ENCODE data around the gene PHLPP2. TPM values are rescaled to one million over a fixed set of nuclear protein-coding genes. Genes with fewer than 3 reads are reported as not detected.

PHLPP2 gene
- polyA plus RNA-seq, 1 experiment: 10.3 TPM

DNA sequence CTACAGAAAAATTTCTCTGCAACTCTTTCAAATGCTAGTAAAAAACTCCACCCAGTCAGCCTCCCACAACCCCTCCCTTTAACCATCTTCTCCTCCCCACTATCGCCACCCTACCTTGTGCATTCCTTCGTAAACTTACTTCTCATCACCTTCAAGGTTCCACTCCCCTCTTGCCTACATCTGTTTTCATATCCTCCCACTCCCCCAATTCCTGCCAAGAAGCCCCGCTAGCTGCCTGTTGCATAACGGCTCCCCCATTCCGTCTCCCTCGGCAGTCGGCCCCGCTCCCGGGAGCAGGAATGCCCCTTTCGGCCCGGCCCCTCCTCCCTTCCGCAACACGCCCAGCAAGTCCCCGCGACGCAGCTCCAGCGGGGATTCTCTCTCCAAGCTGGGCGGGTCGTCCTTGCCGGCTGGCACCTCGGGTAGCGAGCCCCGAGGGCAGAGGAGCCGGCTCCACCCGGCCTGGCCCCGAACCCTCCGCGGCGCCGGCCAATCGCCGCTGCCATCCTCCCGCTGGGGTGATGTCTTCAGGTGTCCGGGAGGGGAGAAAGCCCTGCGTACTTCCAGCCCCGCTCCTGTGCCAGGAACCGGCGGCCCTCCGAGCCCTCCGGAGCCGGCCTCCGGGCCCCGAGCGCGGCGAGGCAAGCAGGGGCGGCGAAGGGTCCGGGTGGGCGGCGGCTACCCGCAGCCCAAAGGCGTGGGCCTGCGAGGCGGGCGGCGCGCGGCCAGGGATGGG is 1.5 kb downstream of the PHLPP2 start:
- TF ChIP-seq, protein P1, sequence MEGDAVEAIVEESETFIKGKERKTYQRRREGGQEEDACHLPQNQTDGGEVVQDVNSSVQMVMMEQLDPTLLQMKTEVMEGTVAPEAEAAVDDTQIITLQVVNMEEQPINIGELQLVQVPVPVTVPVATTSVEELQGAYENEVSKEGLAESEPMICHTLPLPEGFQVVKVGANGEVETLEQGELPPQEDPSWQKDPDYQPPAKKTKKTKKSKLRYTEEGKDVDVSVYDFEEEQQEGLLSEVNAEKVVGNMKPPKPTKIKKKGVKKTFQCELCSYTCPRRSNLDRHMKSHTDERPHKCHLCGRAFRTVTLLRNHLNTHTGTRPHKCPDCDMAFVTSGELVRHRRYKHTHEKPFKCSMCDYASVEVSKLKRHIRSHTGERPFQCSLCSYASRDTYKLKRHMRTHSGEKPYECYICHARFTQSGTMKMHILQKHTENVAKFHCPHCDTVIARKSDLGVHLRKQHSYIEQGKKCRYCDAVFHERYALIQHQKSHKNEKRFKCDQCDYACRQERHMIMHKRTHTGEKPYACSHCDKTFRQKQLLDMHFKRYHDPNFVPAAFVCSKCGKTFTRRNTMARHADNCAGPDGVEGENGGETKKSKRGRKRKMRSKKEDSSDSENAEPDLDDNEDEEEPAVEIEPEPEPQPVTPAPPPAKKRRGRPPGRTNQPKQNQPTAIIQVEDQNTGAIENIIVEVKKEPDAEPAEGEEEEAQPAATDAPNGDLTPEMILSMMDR (IDR thresholded peaks at IDR 0.05; ENCODE audit: low read depth, low read length): no peak
- no peak for DNase-seq (ENCODE audit: low read depth, low spot score)
- H3K27ac ChIP-seq (ENCODE audit: low read depth, low read length): peak overlapping the region; percentile 57
- no peaks in the 10 kb centered on the region for H3K27me3 ChIP-seq (ENCODE audit: control insufficient read depth, insufficient read depth, low read length)
- H3K4me3 ChIP-seq (ENCODE audit: low read depth, low read length): peak overlapping the region; percentile 87
- CTCF ChIA-PET: no interaction called here
- H3K9me3 ChIP-seq (ENCODE audit: control insufficient read depth, insufficient read depth, low read length): no peaks in the 10 kb centered on the region
- POLR2A ChIA-PET: interaction anchor here (1.0 to 1.2 kb wide), 3 partner anchors 11 to 94 kb away, joined by 3 read pairs; partner anchors contain the start of gene AP1G1

DNA sequence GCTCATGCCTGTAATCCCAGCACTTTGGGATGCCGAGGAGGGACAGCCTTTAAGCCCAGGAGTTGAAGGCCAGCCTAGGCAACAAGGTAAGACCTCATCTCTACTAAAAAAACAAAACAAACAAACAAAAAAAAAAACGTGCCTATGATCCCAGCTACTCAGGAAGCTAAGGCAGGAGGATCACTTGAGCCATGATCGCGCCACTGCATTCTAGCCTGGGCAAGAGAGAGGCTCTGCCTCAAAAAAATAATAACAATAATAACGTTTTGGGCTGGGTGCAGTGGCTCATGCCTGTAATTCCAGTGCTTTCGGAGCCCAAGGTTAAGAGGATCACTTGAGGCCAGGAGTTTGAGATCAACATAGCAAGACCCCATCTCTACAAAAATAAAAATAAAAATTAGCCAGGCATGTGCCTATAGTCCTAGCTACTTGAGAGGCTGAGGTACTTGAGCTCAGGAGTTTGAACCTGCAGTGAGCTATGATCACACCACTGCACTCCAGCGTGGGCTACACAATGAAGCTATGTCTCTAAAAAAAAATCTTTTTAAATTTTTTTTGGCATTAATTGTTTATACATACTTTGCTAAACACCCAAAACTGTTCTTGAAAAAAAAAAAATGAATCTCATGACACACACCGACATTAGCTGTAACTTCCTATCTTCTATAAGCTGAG is 3.3 kb downstream of the PHLPP2 start:
- POLR2A ChIA-PET: interaction anchor here (0.7 to 1.2 kb wide), 2 partner anchors 31 to 87 kb away, joined by 3 read pairs; partner anchors contain the start of gene AP1G1
- no peak for DNase-seq (ENCODE audit: low read depth, low spot score)
- Histone ChIP-seq H3K27me3 (ENCODE audit: control insufficient read depth, insufficient read depth, low read length) (no peaks in the 10 kb centered on the region), H3K9me3 (ENCODE audit: control insufficient read depth, insufficient read depth, low read length) (no peaks in the 10 kb centered on the region), H3K4me3 (ENCODE audit: low read depth, low read length) (no peak overlapping the region), H3K27ac (ENCODE audit: low read depth, low read length) (no peak overlapping the region)
- TF ChIP-seq, protein P1 (IDR thresholded peaks at IDR 0.05; ENCODE audit: low read depth, low read length): no peak
- CTCF ChIA-PET: interaction anchor here (1.1 kb wide), 1 partner anchor 241 kb away, joined by 3 read pairs; no protein-coding TSS in a partner anchor

DNA sequence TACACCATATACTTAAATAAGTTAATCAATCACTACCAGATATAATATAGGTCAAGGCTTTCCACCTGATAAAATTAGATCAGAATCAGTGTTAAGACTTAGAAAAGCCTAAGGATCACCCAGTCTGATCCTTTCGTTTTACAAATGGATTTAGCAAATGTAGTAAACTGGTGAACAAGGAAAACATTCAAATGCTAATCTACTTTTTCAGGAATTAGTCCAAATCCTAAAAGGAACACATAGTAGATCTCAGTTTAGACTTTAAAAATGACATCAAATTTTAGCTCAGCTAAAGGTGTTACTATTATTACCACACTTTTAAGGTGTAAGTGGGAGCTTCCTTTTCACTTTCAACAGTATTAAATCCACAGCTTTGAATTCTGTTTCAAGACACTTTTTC is 12.0 kb downstream of the PHLPP2 start:
- TF ChIP-seq, protein P1 (IDR thresholded peaks at IDR 0.05; ENCODE audit: low read depth, low read length): no peak
- CTCF ChIA-PET: no interaction called here
- POLR2A ChIA-PET: interaction anchor here (1.0 kb wide), 1 partner anchor 10 kb away, joined by 3 read pairs; no protein-coding TSS in a partner anchor
- H3K9me3 ChIP-seq (ENCODE audit: control insufficient read depth, insufficient read depth, low read length): no peaks in the 10 kb centered on the region
- no peaks in the 10 kb centered on the region for H3K27me3 ChIP-seq (ENCODE audit: control insufficient read depth, insufficient read depth, low read length)
- no peak overlapping the region for H3K27ac ChIP-seq (ENCODE audit: low read depth, low read length)
- no peak overlapping the region for H3K4me3 ChIP-seq (ENCODE audit: low read depth, low read length)
- DNase-seq (ENCODE audit: low read depth, low spot score): no peak

DNA sequence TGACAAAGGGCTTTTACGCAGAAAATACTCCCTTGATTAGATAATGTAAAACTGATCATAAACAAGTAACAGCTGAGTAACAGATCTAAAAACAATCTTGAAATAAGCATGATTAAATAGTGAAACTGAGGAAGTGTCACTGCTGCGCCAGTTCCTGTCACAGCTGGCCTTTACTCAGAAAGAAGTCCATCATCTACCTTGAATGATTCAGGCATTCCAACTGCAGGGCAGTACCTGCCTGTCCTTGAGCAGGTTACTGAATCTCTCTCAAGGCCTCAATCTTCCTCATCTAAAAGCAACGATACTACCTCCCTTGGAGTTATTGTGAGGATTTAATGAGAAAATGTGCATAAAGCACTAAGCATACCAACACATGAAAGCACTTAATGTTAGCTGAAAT is 12.7 kb downstream of the PHLPP2 start:
- Histone ChIP-seq H3K27me3 (ENCODE audit: control insufficient read depth, insufficient read depth, low read length) (no peaks in the 10 kb centered on the region), H3K4me3 (ENCODE audit: low read depth, low read length) (no peak overlapping the region), H3K27ac (ENCODE audit: low read depth, low read length) (no peak overlapping the region), H3K9me3 (ENCODE audit: control insufficient read depth, insufficient read depth, low read length) (no peaks in the 10 kb centered on the region)
- TF ChIP-seq, protein P1 (IDR thresholded peaks at IDR 0.05; ENCODE audit: low read depth, low read length): no peak
- DNase-seq (ENCODE audit: low read depth, low spot score): no peak
- CTCF ChIA-PET: no interaction called here
- POLR2A ChIA-PET: interaction anchor here (1.0 kb wide), 1 partner anchor 11 kb away, joined by 3 read pairs; no protein-coding TSS in a partner anchor

All from AG04450 (cell line).